NCI-H2227 (cell line): ENCODE measurements around the gene FXYD5.
"Not testable (repeated sequence)": the region's sequence is repeated elsewhere in the genome, so short reads cannot be mapped to it uniquely, and the experiment has no call there.

Experiments used
- DNase-seq: peaks from one replicate; lab custom pipeline; 2025; ENCODE audit not compliant: unreplicated experiment; lab: John Stamatoyannopoulos, UW

The FXYD5 gene

DNA sequence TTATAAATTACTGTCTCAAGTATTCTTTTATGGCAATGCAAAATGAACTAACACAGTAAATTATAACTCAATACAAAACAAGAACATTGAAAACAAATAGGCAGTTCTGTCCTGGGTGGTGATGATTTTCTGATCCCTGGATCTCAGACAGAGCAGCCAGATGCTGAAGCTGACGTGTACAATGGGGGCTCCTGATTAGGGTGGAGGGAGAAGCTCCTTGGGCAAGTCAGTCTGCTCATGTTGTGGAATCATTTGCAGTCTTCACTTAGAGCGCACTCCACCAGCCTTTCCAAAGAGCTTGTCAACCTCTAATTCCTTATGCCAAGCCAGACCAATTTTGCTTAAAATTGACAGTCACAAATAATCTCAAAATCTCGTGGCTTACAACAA, 21.6 kb downstream of the FXYD5 start:
- no peak for DNase-seq

DNA sequence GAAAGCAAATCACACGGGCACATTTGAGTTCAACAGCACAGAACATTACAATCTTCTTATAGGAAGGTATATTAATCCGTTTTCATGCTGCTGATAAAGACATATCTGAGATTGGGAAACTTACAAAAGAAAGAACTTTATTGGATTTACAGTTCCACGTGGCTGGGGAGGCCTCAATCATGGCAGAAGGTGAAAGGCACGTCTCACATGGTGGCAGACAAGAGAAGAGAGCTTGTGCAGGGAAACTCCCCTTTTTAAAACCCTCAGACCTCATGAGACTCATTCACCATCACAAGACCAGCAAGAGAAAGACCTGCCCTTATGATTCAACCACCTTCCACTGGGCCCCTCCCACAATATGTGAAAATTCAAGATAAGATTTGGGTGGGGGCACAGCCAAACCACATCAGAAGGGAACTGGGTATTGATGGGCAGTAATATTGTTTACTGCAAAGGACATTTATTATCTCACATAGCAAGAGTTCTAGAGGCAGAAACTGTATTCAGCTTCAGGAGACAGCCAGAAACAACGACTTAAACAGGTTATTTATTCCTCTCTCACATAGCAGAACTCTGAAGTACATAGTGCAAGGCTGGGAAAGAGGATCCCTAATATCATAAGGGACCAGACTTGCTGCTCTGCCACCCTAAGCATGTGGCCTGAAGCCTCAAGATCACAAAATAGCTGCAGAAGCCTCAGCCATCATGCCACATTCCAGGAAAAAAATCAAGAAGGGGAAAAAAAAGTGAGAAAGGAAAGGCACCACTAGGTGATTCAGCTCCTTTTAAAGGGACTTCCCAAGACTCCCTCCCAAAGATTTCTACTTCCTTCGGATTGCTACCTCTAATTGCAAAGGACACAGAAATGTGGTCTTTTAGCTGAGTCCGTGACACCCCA, 23.1 kb downstream of the FXYD5 start:
- no peak for DNase-seq

DNA sequence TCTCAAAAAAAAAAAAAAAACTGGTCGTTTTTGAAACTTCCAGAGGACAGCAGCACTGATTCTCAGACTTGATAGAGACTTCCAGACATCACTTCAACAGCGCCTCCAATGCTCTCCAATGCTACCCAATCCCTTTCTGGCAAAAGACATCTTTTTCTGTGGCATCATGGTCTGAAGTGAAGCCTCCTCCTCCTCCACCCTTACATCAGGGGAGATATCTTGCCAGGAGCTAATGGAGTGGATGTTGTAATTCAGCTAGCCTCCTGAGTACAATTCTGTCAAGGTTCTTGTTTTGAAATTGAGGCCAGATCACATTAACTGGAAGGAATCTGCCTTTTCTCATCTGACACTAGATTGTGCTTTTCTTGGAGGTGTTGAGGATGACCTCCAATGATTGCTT, 24.2 kb downstream of the FXYD5 start:
- no peak for DNase-seq

DNA sequence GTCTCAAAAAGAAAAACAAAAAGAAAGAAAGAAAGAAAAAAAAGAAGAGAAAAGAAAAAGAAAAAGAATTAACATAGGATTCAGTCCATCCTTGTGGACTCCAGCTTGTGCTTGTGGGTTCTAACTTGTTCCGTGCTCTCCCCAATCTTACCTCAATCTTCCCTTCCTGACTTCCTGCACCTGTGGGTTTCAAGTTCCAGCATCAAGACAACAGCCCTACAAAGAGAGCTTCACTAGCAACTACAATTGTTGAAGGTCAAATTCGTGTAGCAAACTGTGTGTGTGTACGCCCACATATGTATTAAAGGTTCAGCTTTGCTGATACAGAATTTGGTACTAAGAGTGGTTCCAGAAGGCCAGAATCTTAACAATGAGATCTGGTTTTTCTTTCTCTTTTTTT, 25.3 kb downstream of the FXYD5 start:
- DNase-seq: no peak

DNA sequence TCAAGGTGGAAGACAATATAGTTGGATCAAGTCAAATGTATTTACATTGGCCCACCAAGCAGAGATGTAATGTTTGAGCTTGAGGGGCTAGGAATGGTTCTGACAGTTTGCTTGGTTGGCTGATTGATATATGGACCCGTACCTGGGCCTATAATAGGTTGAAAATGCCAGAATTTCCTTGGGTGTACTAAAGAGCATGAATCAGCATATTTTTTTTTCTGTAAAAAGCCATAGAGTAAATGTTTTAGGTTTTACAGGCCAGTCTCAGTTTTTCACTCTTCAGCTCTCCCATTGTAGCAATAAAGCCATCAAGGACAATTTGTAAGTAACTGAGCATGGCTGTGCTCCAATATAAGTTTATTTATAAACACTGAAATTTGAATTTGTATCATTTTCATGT, 26.9 kb downstream of the FXYD5 start:
- DNase-seq: no peak

DNA sequence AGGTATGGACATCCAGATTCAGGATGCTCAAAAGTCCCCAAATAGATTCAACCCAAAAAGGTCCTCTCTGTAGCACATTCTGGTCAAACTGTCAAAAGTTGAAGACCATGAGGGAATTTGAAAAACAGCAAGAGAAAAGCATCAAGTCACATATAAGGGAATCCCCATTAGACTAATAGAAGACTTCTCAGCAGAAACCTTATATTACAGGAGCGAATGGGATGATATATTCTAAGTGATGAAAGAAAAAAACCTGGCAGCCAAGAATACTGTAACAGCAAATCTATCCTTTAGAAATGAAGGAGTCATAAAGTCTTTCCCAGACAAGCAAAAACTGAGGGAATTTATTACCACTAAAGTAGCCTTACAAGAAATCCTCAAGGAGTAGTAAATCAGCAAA, 29.7 kb downstream of the FXYD5 start:
- no peak for DNase-seq

DNA sequence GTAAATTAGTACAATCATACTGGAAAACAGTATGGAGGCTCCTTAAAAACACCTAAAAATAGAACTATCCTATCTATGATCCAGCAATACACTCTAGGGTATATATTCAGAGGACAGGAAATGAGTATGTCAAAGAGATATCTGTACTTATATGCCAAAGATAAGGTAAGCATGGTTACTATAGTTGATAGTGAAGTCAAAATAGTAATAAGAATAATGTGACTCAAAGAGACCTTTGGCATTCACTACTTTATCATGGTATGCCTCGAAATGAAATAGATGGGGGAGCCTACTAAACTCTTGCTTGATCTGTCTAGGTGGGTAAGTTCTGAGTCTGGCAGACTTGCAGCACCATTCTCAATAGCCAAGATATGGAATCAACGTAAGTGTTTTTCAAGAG, 30.3 kb downstream of the FXYD5 start:
- DNase-seq: no peak

DNA sequence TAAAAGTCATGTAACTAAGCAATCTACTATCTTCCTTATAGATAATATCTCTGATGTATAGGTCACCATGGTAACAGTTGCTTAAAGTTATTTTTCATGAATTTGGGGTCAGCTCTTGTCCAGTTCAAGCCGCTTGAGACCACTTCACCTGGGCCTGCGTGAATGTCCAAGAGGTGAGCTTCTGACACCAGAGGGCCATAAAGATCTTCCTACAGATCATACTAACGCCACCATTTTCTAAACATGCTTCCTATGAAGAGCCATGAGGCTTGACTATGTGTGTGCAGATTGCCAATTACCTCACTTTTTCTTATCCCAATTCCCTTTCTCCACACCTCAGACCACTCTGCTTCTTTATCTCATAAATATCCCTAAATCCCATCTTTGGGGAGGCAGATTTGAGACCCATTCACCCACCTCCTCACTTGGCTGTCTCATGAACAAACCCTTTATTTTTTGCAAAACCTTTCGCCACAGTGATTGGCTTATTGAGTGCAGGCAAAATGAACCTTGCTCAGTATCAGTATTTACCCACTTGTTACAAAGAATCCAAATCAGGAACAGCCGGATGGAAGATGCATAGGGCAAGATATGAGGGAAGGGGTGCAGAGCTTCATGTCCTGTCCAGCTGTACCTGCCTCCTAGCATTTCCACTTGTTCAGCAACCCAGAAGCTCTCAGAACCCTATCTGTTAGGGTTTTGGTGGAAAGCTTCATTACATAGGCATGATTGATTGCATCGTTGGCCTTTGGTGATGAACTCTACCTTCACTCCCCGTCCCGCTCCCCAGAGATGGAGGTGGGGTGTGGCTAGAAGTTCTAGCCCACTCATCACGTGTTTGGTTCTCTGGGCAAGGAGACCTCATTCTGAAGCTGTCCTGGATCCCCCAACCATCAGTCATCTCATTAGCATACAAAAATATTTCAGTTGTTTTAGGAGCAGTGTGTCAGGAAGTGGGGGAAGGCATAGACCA, 39.8 kb downstream of the FXYD5 start:
- no peak for DNase-seq

DNA sequence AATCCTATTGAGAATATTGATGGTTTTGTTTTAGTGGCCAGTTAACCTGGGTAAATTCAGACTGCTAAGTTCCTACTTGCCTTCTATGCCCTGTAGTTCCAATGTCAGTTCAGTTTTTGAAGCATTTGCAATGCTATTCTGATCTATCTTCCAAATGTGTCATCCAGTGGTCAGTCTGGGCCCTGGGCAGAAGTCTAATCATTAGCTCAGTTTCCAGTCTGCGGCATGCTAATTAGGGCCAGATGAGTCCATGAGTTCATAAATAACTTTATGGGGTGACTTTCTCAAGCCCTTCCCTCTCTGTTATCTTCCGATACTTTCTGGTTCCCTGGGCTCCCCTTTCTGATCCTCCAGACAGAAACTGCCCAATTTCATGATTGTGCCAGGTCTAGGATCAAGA, 41.3 kb downstream of the FXYD5 start:
- DNase-seq: no peak

DNA sequence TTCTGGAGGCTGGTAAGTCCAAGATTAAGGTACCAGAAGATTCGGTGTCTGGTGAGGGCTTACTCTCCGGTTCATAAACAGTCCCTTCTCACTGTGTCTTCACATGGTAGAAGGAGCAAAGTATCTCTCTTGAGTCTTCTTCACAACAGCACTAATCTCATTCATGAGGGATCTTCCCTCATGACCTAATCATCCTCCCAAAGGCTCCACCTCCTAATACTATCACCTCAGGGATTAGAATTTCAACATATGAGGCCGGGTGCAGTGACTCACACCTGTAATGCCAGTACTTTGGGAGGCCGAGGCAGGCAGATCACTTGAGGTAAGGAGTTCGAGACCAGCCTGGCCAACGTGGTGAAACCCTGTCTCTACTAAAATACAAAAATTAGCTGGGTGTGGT, 42.3 kb downstream of the FXYD5 start:
- DNase-seq: not testable (repeated sequence)

DNA sequence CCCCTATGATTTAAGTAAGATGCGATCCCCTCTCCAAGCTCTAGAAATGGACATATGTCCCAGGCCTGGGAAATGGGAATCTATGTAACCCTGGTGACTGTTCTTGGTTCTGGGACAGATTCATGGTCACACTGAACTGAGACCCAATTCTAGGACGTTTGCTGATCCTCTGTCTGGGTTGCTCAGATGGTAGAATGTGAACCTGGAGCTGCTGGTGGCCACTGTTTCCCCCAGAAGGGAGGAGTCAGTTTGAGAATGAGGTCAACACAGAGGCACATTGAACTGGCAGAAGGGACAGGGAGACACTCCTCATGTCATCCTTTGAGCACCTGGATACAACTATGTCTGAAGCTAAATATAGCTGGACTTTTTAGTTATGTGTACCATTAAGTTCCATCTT, 44.9 kb downstream of the FXYD5 start:
- DNase-seq: no peak

DNA sequence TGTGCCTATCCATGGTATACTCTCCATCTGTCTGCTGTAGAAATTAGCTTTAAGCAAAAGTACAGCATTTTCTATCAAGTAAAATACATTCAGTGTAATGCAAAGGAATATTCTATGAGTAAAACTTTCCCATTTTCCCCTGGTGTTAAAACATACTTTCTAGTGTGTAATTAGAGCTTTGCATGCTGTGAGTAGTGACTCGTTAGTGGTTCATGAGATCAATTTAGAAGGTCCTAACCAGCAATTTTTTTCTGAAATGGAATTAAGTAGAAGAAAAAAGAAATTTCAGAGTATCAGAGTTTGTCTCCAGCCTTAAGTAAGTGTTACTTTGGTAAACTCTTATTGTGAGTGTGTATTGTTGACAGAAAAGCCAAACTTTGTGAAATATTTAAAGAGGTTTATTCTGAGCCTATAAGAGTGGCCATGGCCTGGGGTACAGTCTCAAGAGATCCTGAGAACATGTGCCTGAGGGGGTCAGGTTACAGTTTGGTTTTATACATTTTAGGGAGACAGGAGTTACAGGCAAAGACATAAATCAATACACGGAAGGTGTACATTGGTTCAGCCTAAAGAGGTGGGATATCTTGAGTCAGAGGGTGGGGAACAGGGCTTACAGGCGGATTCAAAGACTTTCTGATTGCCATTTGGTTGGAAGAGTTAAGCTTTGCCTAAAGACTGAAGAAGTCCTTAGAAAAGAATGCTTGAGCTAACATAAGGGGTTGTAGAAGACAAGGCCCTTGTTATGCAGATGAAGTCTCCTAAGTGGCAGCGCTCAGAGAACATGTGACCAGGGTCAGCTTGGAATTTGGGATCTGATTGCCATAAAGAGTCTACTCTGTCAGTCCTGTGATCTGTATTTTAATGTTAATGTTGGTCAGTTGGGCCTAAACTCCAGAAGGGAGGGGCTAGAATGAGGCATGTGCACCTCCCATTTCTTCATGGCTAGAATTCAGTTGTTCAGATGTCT, 48.5 kb downstream of the FXYD5 start:
- no peak for DNase-seq

DNA sequence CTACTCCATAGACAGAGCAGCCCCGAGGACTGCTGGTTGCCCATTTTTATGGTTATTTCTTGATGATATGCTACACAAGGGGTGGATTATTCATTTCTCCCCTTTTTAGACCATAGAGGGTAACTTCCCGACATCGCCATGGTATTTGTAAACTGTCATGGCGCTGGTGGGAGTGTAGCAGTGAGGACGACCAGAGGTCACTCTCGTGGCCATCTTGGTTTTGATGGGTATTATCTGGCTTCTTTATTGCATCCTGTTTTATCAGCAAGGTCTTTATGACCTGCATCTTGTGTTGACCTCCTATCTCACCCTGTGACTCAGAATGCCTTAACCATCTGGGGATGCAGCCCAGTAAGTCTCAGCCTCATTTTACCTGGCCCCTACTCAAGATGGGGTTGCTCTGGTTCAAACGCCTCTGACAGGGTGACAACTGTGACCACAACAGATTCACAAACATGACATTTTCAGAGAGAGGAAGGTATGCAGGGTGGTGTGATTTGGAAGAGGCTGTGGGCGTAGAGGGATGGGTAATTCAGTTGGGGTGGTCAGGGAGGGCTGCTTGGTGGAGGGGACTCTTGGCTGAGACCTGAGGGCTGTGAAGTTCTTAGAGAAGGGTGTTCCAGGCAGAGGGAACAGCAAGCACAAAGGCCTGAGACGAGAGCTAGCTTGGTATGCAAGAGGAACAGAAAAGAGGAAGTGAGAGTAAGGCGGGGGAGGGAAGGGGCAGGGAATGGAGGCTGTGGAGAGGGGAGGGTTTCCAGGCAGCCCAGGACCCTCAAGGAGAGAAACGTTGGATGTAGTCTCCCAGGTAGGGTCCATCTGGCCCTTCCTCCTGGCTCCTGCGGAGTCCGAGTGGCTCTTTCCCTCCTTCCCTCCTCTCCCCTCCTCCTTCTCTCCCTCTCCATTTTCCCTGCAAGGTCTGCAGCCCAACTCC, 50.5 kb downstream of the FXYD5 start:
- no peak for DNase-seq

DNA sequence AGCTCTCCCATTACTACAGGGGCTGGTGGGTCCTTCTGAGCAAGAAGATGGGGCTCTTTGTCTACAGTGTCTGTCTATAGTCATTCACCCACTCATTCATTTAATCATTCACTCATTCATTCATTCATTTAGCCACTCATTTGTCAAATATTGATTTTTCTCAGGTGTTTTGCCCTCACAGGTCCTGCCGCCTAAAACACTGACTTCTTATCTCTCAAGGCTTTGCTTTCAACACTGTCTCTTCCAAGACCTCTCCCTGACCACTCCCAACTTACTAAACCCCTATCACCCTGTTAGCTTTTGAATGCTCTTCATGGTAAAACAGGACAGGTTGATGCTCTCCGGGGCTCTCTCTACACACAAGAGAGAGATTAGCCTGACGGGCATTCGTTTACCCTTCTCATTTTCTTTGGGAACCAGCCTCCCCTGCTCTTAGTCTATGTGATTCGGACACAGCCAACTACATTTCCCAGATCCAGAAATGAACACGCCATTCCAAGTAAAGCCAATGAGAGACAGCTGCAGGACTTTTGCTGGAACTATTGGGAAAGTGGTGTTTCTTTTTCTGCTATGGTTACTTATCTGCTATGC, 51.3 kb downstream of the FXYD5 start:
- no peak for DNase-seq

DNA sequence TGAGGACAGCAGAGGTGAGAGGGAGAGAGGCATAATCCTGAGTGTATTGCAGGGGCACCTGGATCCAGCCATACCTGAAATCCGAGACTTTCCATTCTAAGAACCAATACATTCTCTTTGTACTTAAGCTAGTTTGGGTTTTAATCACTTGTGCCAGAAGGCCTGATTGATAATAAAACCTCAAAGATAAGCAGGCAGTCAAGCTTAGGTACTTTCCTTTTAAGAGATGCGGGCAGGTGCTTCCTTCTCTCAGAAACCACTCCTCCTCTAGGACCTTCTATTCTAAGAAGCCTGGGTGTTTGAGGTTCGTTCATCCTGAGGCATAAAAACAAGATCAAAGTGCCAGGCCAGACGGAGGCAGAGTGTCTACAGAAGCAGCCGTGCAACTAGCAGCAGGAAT, 51.8 kb downstream of the FXYD5 start:
- no peak for DNase-seq

DNA sequence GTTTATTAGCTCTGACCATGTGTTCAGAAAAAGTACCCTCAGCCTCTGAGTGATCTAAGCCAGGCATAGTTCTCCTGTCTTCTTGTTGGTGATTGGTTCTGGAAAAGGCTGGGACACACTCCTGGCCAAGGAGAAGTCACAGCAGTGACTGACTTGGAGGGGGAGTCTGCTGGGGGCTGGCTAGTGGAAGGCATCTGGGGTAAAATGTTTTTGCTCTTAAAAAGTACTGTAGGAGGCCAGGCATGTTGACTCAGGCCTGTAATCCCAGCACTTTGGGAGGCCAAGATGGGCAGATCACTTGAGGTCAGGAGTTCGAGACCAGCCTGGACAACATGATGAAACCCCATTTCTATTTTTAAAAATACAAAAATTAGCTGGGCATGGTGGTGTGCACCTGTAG, 52.3 kb downstream of the FXYD5 start:
- no peak for DNase-seq

DNA sequence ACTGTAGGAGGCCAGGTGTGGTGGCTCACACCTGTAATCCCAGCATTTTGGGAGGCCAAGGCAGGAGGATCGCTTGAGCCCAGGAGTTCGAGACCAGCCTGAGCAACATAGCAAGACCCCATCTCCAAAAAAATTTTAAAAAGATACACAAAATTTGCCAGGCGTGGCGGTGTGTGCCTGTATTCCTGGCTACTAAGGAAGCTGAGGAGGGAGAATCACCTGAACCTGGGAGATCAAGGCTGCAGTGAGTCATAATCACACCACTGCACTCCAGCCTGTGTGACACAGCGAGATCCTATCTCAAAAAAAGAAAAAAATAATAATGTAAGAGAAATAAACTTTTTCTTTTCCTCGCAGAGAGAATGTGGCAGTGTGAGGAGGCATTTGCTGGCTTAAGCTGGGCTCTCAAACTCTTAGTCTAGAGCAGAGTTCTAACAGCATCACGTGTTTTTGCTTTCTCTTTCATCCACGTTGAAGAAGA, 52.9 kb downstream of the FXYD5 start:
- no peak for DNase-seq

DNA sequence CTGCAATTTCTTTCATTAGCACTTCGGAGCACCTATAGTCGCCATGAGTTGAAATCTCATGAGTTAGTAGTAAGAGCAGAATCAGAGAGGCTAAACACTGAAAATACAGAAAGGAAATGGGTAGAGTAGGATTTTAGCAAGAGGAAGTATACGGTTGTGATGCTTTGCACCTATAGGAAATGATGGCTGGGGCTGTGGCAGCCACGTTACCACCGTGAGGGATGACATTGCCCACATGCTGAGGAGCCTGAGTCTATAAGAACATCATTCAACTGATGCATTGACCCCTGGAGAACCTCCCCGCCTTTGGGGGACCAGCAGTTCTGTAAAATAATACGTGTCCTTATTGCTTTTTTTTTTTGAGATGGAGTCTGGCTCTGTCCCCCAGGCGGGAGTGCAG, 53.6 kb downstream of the FXYD5 start:
- DNase-seq: no peak

DNA sequence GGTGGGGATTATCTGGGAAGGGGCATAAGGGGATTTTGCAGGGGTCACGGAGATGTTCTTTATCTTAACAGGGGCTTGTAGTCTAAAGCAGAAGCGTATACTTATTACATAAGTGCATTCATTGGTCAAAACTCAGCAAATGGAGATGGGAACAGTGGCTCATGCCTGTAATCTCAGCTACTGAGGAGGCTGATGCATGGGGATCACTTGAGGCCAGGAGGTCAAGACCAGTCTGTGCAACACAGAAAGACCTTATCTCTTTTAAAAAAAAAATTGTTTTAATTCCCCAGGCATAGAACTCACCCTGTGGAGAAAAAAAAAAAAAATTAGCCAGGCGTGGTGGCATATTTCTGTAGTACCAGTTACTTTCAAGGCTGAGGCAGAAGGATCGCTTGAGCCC, 55.1 kb downstream of the FXYD5 start:
- no peak for DNase-seq
